HG02938 (cell line): ENCODE measurements around the gene EIF3K.

Experiments used
- ATAC-seq: cut with Tn5 transposase; IDR thresholded peaks from one replicate; pipeline ENCODE4 v1.9.1; 2021; ENCODE audit warnings: mild to moderate bottlenecking, moderate library complexity; ENCODE audit not compliant: unreplicated experiment

EIF3K gene

DNA sequence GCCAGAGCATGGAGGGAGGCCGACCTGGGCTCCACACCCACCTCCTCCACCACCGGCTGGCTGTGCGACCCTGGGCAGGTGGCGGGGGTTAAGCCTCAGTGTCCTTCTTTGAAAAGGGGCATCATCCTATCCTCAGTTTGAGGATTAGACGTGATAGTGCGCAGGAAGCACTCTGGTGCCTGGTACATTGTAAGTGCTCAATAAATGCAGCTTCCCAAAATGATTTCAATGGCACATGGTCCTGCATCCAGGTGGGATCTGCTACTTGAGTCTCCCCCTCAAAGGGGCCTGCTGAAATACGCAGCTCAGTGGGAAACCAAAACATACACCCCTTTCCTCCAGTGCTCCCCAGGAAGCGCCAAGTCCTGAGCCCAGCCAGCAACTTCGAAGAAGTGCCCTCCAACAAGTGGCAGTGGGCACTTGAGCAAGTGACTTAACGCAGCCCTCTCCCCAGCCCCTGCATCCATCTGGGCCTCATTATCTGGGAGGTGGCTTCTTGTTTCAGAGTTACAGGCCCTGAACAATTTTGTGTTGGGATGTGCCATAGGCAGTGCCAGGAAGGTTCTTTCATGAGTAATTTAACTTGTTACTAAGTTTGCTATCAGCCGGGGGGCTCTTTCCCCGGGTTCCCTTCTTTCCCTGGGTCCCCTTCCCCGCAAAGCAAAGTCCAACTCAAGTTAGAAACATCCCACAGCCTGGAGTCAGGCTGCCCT lies 46.4 kb downstream of the EIF3K start:
- ATAC-seq = no peak

DNA sequence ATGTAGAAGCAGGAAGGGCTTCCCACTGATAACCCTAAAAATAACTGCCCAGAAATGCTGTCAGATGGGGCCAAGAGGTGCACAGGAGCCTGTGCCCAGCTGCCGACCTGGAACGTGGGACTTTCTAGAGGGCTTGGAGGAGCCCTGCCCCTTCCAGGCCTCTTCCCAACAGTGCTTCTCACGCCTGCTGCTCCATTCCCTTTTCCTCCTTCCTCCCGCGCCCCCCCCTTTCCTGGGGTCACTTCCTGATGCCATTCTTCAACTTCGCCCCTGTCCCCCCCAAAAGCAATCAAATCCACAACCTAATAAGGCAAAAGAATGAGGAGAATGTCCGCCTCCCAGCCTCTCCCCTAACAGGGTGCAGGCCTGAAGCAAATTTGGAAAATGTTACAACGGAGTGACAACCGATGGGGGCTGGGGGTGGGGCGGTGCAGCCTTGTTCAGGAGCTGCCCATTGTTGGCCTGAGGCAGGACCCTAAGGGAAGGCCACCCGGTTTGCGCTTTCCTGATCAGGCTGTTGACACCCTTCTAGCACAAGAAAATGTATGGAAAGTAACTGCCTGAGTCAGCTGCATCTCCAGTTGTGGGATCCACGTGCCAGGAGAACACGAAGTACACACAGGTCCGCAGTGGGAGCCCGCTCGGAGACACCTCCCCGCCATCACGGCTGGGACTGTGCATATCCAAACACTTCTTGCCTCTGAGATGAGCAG lies 47.1 kb downstream of the EIF3K start:
- ATAC-seq = no peak

DNA sequence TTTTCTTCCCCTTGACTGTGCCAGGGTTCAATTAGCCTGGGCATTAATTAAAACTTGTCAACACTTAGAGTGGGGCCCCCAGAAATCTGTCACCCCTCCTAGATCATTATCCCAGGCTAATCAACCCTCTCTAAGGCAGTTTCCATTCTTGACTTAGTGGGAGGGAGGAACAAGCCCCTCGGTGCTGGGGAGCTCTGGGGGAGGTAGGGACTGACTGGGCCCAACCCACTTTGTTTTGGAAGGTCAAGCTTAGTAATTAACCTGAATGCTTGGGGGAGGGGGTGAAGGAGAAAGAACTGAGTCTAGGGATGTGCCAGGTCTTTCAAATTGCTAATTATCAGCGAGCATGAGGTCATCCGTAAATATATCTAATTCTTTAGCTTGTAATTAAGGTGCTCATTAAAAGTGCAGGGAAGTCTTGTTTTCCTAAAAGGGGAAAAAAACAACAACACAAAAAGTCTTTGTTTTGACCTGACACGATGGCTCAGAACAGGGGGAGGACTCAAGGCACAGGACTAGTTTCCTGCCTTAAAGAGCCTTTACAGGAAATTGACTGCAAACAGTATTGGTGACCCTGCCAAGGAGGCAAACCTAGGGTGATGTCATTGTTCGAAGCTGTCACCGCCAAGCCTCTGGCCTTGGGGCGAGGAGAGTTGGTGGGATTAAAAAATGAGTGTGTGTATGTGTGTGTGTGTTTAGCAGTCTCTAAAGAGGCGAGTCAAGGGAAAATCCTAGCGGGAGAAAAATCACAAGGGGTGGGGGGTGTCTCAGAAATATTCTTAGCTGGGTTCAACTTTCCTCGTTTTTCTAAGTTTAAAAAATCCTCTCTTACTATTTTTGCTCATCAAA lies 47.9 kb downstream of the EIF3K start:
- no peak for ATAC-seq

- ATAC-seq = no peak
Measured at GRCh38 chr19:38667661-38668171, 48.7 kb downstream of the EIF3K start.

DNA sequence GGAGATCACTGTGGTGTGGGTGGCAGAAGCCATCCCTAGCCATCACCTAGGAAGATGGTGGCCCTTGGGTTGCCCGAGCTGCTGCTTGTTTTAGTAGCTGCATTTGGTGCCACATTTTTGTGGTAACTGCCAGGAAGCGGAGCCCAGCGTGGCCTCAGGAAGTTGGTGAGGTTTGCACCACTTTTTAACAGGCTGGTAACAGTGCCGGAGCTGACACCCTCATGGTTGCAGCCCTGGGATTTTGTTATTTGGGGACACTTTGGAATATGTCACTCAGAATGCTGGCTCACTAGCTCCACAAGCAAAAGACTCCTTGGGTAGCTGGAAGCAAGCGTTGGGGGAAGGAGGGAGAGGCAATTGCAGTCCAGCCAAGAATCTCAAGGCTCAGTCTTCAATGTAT lies 50.6 kb downstream of the EIF3K start:
- ATAC-seq = no peak

GRCh38 chr19:38670921-38671398 lies 52.0 kb downstream of the EIF3K start:
- ATAC-seq = no peak

- no peak for ATAC-seq
Measured at GRCh38 chr19:38671654-38672053, 52.7 kb downstream of the EIF3K start.

DNA sequence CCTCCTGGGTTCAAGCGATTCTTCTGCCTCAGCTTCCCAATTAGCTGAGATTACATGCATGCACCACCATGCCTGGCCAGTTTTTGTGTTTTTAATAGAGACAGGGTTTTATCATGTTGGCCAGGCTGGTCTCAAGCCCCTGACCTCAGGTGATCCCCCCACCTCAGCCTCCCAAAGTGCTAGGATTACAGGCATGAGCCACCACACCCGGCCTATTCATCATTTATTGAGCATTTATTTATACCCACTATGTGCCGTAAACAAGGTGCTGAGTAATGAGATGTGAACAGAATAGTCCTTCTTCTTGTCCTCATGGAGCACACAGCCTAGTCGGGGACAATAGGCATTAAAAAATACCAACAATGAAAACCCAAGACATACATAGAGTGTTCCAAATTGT lies 54.0 kb downstream of the EIF3K start:
- ATAC-seq = no peak

DNA sequence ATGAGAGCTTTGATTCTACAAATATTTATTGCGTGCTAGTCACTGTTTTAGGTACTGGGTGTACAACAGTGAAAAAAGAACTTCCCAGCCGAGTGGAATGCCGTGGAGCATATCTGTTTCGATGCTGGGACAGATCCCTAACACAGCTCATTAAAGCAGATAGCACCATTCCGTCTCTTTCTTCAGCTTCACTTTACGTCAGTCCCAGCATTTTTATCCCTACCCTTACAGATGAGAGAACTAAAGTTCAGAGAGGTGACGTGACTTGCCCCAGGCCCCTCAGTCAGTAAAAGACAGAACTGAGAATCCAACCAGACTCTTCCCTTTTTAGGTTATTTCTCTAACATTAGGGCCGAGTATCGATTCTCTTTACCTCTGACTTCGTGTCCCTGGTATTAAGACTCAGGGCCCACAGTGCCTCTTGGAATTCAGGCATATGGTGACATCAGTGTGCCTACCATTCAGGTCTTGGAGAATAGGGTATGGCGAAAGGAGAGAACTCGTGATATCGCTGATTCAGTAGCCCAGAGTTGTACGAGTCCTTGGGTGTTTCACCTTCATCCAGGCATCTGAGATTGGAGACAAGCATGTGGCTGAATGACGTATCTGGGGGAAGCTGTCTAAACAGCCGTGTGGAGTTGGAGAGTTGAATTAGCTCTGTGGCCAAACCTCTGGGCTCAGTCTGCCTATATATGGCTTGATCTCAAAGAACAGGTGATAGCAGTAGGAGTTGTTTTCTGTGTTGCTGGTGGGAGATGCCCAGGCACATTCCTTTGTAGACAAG lies 55.6 kb downstream of the EIF3K start:
- ATAC-seq = no peak

- ATAC-seq = no peak
Measured at GRCh38 chr19:38675611-38676010, 56.6 kb downstream of the EIF3K start.

DNA sequence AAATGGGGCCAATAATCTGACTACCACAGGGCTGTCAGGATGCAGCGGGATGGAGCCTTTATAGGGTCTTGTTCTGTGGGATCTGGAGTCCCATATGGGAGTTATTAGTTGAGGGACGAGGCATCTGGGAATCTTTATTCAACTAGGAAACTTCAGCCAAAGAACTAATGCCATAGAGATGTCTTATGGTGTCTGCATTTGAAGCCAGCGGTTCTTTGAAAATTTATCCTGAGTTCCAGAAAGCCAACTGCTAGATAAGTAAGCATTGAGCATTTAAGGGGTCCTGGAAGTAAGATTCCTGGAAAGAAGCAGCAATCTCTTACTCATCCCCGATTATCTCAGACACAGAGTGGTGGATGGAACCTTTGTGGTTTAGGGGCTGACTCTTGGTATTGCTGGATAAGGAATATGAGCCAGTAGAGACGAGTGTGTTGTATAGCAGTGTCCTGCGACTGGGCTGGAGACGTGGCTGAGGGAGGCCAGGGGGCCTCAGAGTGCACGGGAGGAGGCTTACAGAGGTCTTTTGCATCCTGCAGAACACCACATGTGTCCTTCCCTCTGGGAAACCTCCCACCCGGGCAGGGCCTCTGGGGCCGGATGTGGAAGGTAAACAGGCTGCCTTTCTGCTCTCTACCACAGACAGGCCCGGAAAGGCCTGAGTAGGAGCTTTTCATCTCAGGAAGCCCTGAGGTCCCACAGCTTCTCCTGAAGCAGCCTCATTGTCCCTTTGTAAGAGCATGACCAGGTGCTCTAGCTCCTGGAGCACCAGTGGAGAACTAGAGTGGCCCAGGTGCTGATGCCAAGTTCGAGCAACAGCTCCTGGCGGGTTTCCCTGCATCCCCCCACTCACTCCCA lies 57.3 kb downstream of the EIF3K start:
- no peak for ATAC-seq

DNA sequence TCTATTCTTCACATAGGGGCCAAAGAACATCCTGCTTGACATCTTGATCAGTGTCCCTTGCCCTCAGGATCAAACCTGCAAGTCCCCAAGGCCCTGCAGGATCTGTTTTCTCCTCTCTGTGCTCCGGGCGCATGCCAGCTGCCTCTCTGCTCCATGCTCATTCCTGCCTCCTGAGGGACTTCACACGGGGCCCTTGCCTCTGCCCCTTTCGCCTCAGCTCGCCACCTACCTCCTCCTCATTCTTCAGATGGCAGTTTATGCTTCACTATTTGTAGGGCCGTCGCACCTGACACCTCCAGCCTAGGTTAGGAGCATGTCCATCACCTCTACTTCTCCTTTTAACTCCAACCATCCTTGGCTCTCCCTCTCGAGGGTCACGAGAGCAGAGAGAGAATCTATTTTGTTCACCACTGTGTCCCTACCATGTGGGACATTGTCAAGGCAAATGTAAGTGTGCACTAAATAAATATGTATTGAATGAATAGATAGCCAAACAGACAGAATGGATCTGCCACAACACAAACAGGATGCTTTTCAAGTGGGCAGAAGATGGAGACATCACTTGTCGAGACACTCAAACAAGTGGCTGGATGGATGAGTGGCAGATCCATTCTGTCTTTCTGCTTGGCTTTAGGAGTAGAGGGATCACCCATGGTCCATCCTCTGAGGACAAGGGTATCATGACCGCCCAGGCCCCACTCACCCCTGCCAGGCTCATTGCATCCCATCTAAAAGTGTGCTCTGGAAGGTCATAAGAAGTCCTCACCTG lies 58.1 kb downstream of the EIF3K start:
- no peak for ATAC-seq

- ATAC-seq = no peak
Measured at GRCh38 chr19:38678217-38678890, 59.4 kb downstream of the EIF3K start.

DNA sequence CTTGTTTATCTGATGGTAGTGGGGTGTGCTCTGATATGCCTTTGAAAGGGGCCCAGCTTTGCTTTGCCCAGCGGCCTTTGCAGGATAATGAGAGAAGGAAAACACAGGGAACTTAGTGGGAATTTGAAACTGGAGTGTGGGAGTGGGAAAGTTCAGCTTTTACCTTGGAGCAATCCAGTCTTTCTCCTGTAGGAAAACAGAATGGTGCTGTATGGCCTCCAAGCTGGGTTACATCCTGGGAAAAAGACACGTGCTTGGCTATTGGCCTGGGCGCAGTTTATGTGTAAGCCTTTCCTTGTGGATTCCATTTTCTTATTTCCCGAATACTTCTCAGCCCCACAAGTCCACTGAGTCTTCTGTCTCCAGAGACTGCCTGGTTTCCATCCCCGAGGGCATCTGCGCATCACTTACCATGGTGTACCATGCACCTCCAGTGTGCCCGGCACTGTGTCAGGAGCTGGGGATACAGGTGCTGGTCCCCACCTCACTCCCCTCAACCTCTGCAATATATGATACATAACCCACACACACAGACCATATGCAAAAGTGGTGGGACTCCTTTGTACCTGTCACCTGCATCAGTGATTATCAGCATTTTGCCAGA lies 60.0 kb downstream of the EIF3K start:
- no peak for ATAC-seq

GRCh38 chr19:38679839-38680238 lies 60.9 kb downstream of the EIF3K start:
- ATAC-seq = no peak

- ATAC-seq = no peak
Measured at GRCh38 chr19:38682195-38682867, 63.3 kb downstream of the EIF3K start.

- ATAC-seq = no peak
Measured at GRCh38 chr19:38682872-38683392, 63.9 kb downstream of the EIF3K start.
